ENCODE data around the gene GTF2IRD1.
"Not testable (repeated sequence)": the region's sequence is repeated elsewhere in the genome, so short reads cannot be mapped to it uniquely, and the experiment has no call there.

GRCh38 chr7:74430409-74430808 is 23.3 kb upstream of the GTF2IRD1 start:
- not testable (repeated sequence) for TF ChIP-seq ZNF747 (CRISPR knock-in tag; IDR thresholded peaks at IDR 0.05; ENCODE audit: borderline replicate concordance); SMC3 (IDR thresholded peaks at IDR 0.05; ENCODE audit: low read length); FOXK1 (CRISPR knock-in tag; IDR thresholded peaks at IDR 0.05; ENCODE audit: borderline replicate concordance, low read depth); NCOA2 (CRISPR knock-in tag; IDR thresholded peaks at IDR 0.05); YY1 (IDR thresholded peaks at IDR 0.05; ENCODE audit: insufficient read depth, insufficient replicate concordance, low read depth, low read length); SUZ12 (IDR thresholded peaks at IDR 0.05; ENCODE audit: low read depth, low read length); DBP (CRISPR knock-in tag; IDR thresholded peaks at IDR 0.05; ENCODE audit: not compliant biosample characterization); POLR2A (IDR thresholded peaks at IDR 0.05; ENCODE audit: insufficient read depth in 1 of 2, low read depth in 2 of 2, low read length in 2 of 2)
- TF ChIP-seq, protein P1, sequence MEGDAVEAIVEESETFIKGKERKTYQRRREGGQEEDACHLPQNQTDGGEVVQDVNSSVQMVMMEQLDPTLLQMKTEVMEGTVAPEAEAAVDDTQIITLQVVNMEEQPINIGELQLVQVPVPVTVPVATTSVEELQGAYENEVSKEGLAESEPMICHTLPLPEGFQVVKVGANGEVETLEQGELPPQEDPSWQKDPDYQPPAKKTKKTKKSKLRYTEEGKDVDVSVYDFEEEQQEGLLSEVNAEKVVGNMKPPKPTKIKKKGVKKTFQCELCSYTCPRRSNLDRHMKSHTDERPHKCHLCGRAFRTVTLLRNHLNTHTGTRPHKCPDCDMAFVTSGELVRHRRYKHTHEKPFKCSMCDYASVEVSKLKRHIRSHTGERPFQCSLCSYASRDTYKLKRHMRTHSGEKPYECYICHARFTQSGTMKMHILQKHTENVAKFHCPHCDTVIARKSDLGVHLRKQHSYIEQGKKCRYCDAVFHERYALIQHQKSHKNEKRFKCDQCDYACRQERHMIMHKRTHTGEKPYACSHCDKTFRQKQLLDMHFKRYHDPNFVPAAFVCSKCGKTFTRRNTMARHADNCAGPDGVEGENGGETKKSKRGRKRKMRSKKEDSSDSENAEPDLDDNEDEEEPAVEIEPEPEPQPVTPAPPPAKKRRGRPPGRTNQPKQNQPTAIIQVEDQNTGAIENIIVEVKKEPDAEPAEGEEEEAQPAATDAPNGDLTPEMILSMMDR (CRISPR knock-in tag; IDR thresholded peaks at IDR 0.05) = not testable (repeated sequence)
- TF ChIP-seq, protein P2, sequence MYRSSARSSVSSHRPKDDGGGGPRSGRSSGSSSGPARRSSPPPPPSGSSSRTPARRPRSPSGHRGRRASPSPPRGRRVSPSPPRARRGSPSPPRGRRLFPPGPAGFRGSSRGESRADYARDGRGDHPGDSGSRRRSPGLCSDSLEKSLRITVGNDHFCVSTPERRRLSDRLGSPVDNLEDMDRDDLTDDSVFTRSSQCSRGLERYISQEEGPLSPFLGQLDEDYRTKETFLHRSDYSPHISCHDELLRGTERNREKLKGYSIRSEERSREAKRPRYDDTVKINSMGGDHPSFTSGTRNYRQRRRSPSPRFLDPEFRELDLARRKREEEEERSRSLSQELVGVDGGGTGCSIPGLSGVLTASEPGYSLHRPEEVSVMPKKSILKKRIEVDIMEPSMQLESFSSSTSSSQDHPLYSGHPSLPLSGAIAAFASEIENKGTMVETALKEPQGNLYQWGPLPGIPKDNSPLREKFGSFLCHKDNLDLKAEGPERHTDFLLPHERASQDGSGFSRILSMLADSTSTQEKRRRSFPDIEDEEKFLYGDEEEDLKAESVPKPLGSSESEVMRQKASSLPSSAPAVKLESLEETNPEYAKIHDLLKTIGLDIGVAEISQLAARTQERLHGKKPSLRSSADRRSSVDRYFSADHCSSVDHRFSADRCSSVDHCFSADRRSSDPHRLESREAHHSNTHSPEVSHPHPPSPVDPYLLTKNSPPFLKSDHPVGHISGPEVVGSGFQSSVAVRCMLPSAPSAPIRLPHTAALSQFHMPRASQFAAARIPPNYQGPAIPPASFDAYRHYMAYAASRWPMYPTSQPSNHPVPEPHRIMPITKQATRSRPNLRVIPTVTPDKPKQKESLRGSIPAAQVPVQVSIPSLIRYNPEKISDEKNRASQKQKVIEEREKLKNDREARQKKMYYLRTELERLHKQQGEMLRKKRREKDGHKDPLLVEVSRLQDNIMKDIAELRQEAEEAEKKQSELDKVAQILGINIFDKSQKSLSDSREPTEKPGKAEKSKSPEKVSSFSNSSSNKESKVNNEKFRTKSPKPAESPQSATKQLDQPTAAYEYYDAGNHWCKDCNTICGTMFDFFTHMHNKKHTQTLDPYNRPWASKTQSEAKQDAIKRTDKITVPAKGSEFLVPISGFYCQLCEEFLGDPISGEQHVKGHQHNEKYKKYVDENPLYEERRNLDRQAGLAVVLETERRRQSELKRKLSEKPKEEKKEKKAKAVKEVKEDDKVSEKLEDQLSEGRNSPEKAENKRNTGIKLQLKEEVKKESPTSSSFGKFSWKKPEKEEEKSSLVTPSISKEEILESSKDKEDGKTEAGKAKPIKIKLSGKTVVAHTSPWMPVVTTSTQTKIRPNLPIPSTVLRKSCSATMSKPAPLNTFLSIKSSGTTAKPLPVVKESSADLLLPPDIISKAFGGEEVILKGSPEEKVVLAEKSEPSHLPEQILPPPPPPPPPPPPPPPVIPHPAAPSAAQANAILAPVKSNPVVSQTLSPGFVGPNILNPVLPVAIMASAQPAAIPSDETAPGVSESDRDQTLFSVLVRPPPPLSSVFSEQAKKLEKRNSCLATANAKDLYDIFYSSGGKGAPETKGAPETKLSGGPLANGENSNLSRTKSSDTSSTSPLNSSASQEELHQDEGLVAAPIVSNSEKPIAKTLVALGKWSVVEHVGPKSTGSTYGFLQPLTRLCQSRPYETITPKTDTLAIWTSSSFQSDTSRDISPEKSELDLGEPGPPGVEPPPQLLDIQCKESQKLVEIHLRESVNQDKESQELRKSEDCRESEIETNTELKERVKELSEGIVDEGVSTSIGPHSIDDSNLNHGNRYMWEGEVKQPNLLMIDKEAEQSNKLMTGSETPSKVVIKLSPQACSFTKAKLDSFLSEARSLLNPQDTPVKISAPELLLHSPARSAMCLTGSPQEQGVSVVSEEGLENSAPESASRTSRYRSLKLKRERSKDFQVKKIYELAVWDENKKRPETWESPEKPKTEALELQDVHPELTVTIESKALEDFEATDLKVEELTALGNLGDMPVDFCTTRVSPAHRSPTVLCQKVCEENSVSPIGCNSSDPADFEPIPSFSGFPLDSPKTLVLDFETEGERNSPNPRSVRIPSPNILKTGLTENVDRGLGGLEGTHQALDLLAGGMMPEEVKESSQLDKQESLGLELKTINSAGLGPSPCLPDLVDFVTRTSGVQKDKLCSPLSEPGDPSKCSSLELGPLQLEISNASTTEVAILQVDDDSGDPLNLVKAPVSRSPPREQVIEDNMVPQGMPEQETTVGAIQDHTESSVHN (CRISPR knock-in tag; IDR thresholded peaks at IDR 0.05) = not testable (repeated sequence)
- TF ChIP-seq, protein P3, sequence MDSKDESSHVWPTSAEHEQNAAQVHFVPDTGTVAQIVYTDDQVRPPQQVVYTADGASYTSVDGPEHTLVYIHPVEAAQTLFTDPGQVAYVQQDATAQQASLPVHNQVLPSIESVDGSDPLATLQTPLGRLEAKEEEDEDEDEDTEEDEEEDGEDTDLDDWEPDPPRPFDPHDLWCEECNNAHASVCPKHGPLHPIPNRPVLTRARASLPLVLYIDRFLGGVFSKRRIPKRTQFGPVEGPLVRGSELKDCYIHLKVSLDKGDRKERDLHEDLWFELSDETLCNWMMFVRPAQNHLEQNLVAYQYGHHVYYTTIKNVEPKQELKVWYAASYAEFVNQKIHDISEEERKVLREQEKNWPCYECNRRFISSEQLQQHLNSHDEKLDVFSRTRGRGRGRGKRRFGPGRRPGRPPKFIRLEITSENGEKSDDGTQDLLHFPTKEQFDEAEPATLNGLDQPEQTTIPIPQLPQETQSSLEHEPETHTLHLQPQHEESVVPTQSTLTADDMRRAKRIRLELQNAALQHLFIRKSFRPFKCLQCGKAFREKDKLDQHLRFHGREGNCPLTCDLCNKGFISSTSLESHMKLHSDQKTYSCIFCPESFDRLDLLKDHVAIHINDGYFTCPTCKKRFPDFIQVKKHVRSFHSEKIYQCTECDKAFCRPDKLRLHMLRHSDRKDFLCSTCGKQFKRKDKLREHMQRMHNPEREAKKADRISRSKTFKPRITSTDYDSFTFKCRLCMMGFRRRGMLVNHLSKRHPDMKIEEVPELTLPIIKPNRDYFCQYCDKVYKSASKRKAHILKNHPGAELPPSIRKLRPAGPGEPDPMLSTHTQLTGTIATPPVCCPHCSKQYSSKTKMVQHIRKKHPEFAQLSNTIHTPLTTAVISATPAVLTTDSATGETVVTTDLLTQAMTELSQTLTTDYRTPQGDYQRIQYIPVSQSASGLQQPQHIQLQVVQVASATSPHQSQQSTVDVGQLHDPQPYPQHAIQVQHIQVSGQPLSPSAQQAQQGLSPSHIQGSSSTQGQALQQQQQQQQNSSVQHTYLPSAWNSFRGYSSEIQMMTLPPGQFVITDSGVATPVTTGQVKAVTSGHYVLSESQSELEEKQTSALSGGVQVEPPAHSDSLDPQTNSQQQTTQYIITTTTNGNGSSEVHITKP (CRISPR knock-in tag; IDR thresholded peaks at IDR 0.05; ENCODE audit: low read depth) = not testable (repeated sequence)
- TF ChIP-seq, protein P4, sequence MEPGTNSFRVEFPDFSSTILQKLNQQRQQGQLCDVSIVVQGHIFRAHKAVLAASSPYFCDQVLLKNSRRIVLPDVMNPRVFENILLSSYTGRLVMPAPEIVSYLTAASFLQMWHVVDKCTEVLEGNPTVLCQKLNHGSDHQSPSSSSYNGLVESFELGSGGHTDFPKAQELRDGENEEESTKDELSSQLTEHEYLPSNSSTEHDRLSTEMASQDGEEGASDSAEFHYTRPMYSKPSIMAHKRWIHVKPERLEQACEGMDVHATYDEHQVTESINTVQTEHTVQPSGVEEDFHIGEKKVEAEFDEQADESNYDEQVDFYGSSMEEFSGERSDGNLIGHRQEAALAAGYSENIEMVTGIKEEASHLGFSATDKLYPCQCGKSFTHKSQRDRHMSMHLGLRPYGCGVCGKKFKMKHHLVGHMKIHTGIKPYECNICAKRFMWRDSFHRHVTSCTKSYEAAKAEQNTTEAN (CRISPR knock-in tag; conservative IDR thresholded peaks at IDR 0.05) = not testable (repeated sequence)
